Activated CD4-positive, CD25-positive, alpha-beta regulatory T cell treated with anti-CD3 and anti-CD28 coated beads, Interleukin-2, amount 50 U/mL, for 72 hours (primary cell): ENCODE results near the gene AKR1C1.
"Not testable (repeated sequence)": the region's sequence is repeated elsewhere in the genome, so short reads cannot be mapped to it uniquely, and the experiment has no call there.

ENCODE experiments used
- DNase-seq: peaks from one replicate; pipeline ENCODE4 v3.0.0; 2021

AKR1C1 gene

DNA sequence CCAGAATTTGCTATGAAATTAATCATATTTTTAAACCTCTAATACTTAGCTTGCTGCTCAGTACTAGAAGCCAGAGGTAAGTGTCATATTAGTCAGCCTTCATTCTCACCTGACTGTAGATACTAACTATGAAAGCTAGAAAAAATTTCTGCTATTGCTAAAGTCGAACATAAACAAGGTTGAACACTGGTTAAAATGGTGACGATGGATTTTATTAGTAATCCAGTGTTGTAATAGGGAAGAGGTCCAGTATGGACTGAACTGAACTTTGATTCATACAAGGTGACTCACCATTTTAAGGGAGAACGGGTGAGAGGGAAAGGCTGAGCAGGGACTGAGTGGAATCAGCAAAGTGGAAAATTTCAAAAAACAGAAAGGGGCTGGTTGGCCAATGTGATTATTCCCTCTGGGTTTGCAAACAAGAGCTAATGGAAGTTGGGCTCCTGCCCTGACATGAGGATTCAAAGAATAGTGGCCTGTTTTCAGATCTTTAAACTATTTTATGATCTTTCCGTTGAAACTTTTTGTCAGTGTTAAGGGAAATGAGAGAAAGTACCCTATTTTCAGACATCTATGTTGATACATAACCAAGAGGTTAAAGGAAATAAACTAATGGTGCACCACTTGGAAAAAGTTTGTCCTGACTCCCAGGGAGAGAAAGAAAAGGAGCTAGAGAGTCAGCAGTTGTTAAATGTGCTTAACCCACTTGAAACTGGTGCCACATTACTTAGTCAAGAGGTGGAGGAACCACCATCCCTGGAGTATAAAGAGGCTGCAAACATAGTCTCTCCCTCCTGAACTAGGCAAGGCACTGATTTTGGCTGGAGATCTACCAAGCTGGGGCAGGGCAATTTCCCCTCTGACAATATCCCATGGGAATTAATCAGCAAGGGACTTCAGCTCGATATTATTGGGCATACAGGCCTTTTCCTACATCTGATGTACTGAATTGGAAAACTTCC, 15.3 kb upstream of the AKR1C1 start:
- no peak for DNase-seq

DNA sequence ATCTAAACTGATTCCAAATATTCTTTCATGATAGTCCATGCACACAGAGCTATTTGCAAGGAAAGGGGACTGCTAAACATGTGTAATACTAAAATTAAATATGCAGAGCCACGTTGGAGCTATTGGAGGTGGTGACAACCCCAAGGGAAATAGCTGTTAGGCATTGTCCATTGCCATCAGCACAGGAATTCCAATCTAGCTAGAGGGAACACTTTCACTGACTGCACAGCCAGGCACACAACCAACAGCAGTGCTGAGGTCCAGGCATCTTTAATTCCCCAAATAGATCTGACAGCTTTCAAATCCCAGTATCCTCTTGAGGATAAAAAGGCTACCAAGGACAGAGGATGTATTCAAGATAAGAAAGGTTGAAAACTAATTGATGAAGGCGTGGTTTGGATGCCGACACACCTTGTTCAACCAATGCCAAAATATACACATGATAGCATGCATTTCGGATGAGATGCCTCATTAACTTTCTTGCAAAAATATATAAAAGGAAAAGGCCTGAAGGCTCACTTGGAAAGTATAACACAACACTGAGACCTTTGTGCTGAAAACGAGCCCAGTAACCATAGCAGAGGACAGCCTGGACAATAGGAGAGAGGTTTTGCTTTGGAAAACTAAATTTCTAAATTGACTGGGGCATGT, 11.6 kb upstream of the AKR1C1 start:
- not testable (repeated sequence) for DNase-seq

DNA sequence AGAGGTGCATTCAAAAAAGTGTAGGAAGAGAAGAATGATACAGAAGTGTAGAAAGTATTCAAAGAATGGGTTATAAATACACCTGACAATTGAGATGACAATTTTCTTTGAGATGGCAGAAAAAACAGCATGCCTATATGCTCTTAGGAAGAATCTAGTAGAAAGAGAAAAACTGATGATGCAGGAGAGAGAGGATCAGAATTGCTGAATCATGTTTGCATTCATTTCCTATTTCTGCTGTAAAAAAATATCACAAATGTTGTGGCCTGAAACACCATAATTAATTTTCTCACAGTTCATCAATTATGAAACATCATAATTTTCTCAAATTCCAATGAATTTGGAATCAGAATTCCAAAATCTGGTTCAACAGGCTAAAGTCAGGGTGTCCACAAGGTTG, 9.8 kb upstream of the AKR1C1 start:
- DNase-seq = no peak

DNA sequence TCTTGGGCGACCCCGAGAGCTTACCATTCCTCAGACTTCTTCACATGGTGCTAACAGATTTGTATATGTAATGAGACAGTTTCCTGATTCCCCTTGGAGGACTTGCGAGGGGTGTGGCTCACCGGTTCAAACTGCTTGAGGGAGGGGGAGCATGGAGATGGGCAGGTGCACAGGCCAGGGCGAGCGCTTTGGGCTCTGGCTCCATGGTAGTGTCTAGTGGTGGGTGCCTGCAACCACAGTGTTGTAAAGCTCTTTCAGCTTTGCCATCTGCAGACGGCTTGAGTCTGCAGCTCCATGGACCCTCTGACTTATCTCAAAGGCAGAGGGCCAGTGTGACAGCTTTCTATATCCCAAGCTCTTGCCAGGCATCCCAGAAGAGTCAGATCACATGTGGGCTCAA, 7.1 kb upstream of the AKR1C1 start:
- not testable (repeated sequence) for DNase-seq

DNA sequence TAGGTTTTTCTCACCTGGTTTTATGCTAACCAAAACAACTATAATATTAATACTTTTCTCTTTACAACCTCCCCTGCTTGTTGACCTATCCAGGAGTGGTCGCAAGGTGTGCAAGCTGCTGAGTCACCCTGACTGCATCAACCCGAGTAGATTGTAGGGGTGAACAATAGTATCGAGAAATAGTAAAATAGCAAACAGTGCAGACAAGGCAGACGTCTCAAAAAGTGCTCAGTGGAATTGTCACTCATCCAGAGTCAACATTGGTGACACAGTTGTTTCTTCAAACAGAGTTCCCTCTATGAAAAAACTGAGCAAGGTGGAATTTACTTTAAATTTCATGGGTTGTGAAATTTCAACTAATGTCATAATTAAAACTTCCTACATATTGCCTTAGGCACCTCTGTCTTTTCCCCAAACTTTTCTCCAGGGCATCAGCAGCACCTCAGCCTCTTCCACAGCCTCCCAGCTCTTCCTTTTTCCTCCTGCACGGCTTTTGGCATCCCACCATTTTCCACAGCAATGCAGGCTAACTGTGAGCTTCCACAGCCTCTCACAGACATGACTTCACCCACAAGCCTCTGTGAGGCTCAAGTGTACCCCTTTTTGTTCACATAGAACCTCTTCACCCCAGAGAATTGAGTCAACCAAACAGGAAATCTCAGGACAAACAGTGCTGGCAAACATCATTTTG, 6.1 kb upstream of the AKR1C1 start:
- DNase-seq = not testable (repeated sequence)

DNA sequence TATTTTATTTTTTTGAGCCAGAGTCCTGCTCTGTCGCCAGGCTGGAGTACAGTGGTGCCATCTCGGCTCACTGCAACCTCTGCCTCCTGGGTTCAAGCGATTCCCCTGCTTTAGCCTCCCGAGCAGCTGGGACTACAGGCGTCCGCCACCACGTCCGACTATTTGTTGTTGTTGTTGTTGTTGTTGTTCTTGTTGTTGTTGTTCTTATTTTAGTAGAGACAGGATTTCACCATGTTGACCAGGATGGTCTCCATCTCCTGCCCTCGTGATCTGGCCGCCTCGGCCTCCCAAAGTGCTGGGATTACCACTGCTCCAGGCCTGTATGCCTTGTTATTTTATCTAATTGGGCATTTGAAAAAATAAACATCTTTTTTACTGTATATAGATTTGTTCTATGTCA, 1.7 kb upstream of the AKR1C1 start:
- not testable (repeated sequence) for DNase-seq

DNA sequence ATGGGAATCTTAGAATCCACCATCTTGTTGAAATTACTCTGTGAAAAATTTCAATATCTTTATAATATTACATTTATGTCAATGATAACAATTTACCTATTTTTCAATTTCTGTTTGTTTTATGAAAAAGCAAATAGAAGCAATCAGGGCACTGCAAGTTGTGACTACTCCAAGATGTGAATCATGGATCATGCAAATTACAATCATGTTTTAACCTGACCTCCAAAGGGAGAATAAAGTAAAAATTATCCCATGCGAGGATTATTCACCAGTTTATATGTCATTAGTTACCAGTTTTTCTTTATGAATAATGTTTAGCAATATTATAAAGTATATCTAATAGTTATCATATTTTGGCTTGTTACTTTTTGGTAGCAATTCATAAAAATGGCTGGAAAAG, 907 bp upstream of the AKR1C1 start:
- DNase-seq = not testable (repeated sequence)

DNA sequence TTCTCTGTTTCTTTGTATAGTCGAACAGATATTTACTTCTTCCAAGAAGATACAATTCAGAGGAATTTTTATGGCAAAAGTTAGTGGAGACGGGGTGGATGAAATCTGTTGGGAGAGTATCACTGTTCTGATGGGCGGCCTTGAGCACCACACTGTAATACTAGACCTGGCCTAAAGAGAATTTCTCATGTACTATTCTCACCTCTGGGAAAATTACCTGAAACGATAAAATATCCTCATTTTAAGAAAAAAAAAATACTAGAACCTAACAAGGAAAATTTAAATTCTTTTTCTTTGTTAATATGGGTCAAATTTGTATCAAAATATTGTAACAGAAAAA, 570 bp downstream of the AKR1C1 start:
- not testable (repeated sequence) for DNase-seq

DNA sequence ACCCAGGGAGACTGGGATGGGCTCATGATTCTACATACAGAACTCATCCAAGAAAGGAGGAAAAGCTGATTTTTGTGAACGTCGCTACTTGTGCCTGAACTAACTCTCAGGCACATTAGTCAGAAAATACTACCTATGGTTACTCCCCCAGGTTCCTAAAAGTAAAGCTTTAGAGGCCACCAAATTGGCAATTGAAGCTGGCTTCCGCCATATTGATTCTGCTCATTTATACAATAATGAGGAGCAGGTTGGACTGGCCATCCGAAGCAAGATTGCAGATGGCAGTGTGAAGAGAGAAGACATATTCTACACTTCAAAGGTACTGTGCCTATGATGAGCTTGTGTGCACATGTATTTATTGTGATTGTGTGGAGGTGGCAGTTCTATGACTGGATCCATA, 2.5 kb downstream of the AKR1C1 start:
- not testable (repeated sequence) for DNase-seq

DNA sequence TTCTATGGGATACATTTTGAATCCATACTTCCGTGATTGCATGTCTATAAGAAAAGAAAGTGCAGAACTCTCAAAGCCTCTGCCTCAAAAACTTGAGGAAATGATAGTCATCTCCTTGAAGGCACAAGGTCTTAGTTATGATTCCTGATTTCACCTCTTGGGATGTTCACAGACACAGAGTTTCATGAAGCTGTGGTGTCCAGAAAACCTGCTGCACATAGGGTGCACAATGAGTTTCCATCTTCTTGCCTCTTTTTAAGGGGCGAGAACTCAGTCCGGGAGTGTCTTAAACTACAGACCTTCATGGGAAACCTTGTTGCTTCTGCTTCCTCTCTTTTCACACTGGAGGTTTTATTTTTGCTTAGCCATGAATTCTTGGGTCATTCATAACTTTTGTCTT, 4.0 kb downstream of the AKR1C1 start:
- DNase-seq = not testable (repeated sequence)

DNA sequence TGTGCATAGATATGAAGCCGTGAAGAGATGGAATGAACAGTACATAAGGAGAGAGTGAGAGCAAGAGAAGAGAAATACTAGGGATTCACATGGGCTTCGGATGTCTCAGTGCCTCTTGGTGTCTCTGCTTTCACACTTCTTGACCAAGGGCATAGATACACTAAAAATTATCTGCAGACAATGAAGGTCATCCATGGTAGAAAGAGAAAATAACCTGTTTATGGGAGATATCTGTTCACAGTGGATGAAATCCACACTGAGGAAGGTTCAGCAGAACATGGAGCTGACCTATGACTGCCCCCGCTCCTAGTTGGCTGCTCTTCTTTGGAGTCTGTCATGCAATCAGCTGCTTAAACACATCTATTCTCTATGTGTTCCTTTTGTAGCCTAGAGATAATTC, 6.1 kb downstream of the AKR1C1 start:
- DNase-seq = not testable (repeated sequence)

DNA sequence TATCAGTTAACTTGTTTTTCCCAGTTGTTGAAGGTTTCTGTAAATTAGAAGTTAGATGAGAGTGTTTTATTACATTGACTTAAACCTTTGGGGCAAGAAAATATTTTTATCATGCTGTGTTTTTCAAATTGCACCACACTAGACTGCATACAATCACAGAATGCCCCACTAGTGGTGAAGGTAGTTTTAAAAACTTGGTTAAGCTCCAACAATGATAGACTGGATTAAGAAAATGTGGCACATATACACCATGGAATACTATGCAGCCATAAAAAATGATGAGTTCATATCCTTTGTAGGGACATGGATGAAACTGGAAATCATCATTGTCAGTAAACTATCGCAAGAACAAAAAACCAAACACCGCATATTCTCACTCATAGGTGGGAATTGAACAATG, 7.1 kb downstream of the AKR1C1 start:
- DNase-seq = not testable (repeated sequence)

DNA sequence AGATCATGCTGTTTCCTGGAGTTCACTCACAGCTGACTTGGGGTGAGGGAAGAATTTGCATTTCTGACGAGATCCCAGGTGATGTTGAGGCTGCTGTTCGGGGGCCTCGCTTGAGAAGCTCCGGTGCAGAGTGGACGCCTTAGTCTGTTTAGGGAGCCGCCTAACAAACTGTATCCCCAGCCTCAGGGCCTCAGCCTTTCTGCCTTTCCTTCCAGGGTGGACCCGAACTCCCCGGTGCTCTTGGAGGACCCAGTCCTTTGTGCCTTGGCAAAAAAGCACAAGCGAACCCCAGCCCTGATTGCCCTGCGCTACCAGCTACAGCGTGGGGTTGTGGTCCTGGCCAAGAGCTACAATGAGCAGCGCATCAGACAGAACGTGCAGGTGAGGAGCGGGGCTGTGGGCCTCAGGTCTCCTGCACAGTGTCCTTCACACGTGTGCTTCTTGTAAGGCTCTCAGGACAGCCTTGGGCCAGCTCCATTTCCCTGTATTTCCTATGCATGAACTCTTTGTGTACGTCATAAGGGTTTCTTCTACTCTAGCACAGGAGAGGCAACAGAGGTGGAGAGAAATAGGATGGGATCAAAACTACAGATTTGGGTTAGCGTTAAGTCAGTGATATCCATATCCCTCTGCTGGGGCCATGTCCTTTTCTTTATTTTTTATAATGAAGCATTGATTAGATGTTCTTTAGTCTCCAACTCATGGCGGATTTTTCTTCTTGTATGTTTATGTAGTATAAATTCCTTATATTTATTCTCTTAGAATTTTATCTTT, 9.3 kb downstream of the AKR1C1 start:
- not testable (repeated sequence) for DNase-seq

DNA sequence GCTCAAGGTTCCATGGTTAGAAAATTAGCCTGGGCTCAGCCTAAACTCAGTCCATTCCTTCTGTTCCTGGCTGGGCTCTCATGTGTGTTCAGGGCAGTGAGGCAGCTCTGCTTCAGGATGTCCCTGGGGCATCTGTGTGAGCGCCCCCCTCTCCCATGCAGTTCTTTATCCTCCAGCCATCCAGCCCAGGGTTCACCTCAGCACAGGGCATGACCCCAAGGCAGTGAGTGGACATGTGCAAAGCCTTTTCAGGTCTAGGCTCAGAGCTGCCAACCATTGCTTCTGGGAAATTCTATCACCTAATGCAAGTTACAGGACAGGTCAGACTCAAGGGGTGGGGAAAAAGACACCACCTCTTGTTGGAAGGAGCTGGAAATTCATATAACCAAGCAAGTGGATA, 10.1 kb downstream of the AKR1C1 start:
- not testable (repeated sequence) for DNase-seq

DNA sequence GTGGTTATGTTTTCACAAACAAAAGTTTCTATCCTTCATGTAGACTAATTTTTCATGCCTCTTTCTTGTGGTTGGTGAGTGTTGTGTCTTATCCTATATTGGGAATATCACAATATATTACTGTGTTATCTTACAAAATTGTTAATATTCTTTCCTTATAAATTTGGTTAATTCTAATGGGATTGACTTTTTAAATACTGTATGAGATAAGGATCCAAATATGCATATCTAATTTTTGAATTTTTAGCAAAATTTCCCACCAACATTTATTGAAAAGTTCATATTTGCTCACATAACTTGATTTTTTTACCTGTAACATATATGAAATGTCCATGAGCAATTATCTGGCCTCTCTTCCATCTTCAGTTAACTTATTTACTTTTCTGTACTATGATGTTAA, 11.2 kb downstream of the AKR1C1 start:
- DNase-seq = not testable (repeated sequence)

DNA sequence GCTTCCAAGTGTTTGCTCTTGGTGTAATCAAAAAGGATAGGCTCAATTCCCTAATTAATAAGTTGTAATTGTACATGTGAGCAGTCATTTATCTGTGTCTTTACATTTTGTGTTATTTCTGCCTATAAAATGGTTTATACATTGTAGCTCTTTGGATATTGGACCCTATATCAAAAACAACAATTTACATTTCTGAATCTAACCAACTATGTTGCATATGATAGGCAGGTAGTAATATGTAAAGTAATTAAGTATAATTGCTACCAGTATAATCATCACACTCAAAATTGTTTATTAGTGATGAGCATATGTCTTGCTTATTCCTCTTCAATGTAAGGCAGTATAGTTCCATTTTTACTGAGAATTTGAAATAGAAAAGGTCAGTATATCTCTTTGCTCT, 13.8 kb downstream of the AKR1C1 start:
- DNase-seq = no peak

DNA sequence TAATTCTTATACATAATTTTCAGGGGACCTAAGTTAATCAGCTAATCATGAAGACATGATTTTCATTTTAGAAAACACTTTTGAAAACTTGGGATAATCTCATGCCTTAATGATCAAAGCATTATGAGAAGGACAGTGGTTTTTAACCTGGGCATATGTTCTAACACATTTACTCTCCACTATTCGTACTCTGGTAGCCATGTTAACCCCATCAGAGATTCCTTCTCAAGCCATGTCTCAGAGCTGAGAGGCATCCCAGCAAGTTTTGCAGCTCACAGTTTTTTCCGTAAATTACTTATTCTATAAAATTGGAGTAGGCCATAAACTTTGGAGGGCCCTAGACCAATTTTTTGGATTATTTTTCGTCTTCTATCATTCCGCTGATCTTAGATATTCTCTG, 15.7 kb downstream of the AKR1C1 start:
- no peak for DNase-seq

DNA sequence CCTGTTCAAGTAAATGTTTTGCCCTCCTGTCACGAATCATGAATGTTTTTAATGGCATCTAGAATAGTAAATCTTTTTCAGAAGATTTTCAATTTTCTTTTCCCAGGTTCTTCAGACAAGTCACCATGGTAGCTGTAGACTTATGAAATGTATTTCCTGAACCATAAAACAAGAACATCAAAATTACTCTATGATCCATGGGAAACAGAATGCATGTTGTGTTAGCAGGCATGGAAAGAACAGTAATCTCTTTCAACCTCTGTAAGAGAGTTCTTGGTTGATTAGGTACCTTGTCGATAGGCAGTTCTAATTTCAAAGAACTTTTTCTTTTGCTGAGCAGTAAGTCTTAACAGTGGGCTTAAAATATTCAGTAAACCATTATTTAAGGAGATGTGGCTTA, 17.6 kb downstream of the AKR1C1 start:
- DNase-seq = no peak

DNA sequence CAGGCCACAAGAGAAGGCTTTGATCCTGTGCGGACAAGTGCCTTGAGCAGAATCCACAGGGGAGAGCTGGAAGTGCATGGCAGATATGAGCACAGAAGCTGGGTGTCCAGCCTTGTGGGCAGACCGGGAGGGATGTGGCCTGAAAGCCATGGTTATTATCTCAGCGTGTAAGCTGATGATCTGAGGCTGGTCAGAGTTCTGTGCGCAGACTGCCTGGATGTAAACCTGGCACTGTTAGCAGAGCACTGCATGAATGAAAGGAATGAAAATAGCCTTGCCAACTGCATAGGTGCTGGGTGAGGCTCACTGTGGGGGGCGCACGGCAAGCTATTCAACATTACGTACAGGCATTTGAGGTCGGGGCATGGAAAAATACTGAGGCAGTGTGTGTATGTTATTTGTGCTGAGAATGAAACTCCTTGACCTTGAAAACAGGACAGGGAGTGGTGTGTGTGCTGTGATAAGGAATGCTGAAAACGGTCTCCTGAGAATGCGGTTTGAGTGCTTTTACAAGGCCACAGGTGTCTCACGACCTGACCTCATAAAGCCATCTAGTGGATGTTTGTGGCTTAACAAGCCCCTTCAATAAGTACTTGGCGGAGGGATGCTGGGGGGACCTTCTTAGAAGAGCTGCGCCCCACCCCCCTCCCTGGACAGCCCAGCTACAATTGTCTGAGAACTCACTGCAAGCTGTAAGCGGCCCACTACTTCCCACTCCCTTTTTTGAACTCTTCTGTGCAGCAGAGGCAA, 18.7 kb downstream of the AKR1C1 start:
- DNase-seq = no peak

DNA sequence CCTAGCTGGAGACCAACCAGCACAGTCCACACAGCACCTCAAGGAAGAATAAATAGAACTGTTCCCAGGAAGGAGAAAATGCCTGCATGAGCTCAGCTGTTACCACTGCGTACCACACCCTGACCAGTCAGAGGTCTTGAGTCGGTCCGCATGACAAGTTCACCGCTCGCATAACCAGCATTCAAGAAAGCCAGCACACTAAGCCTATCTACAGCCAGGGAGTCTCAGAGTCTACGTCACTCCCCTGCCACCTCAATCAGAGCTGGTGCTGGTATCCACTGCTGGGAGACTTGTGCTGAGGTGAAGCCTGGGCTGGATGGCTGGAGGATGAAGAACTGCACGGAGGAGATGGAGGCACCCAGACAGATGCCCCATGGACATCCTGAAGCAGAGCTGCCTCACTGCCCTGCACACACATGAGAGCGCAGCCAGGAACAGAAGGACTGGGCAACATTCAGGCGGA, 19.6 kb downstream of the AKR1C1 start:
- DNase-seq = no peak

DNA sequence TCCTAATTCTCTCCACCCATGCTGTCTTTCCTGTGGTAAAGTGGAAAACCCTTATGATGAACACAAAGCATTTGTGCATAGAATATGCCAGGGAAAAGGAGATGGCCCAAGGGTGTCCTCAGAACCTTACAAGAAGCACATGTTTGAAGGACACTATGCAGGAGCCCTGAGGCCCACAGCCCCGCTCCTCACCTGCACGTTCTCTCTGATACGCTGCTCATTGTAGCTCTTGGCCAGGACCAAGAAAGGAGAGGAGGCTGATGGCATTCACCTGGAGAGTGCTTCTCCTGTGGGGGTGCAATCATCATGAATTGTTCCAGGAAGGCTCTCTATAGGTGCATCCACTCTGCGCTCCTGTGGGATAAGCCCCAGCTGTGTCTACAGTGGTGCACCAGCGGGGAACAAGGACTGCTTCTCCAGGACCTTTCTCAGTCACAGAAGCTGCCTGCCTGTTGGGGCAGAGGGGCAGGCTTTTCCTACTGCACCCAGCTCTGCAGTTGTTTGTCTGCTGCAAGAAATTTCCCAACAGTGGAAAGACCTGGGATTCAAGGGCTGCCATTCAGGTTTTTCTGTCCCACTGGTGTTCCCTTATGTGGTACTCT, 20.5 kb downstream of the AKR1C1 start:
- no peak for DNase-seq

DNA sequence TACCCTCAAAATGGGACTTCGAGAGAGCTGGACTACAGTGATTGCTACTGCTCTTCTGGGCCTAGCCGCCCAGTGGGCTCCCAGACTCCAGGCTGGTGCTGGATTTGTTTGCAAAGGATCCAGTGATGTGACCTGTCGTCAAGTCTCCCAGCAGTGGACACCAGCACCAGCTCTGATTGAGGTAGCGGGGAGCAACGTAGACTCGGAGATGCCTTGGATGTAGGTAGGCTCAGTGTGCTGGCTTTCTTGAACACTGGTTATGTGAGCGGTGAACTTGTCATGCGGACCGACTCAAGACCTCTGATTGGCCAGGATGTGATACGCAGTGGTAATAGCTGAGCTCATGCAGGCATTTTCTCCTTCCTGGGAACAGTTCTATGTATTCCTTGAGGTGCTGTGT, 21.0 kb downstream of the AKR1C1 start:
- DNase-seq = no peak
